Gastroesophageal sphincter (tissue), 4 donors: ENCODE measurements around the gene PRUNE1. TPM values are rescaled to one million over a fixed set of nuclear protein-coding genes. Genes with fewer than 3 reads are reported as not detected.

Source experiments
- ATAC-seq: fragments of 150-250 bp; one replicate; pipeline ENCODE4 v1.9.1; 2016; ENCODE audit warnings: mild to moderate bottlenecking, moderate library complexity
- H3K27ac ChIP-seq, 4 donors: fragments of 200-600 bp; sonication (generic) in 3 of 4; 1 replicate in 3 of 4; 2 replicates in 1 of 4; pipeline ENCODE4 v1.5.1; 2016 to 2019
- H3K27me3 ChIP-seq: fragments of 200-600 bp; sonication (generic); one replicate; pipeline ENCODE4 v1.5.1; 2019
- H3K36me3 ChIP-seq, 2 donors: fragments of 200-600 bp; sonication (generic); one replicate each; pipeline ENCODE4 v1.5.1; 2019; ENCODE audit warnings: control low read depth in 1 of 2
- H3K4me1 ChIP-seq, 3 donors: fragments of 200-600 bp; sonication (generic); 1 replicate in 2 of 3; 2 replicates in 1 of 3; pipeline ENCODE4 v1.5.1; 2016 to 2019; ENCODE audit warnings: control low read depth in 2 of 3
- H3K4me3 ChIP-seq, 2 donors: fragments of 200-600 bp; sonication (generic); one replicate each; pipeline ENCODE4 v1.5.1; 2019; ENCODE audit warnings: mild to moderate bottlenecking in 1 of 2, moderate library complexity in 1 of 2
- H3K9me3 ChIP-seq, 3 donors: fragments of 200-600 bp; sonication (generic); one replicate each; pipeline ENCODE4 v1.5.1; 2017 to 2019; ENCODE audit warnings: control low read depth in 2 of 3
- EP300 ChIP-seq: sonication (generic); formaldehyde crosslinking; IDR thresholded peaks from one replicate; pipeline ENCODE4 v1.6.1; 2017; ENCODE audit warnings: antibody characterized with exemption, mild to moderate bottlenecking
- POLR2A ChIP-seq, 2 donors: fragments of 450-650 bp; IDR thresholded peaks; one replicate each; pipeline ENCODE4 v1.6.1; 2017; ENCODE audit warnings: antibody characterized with exemption in 2 of 2, mild to moderate bottlenecking in 2 of 2, moderate library complexity in 1 of 2
- POLR2AphosphoS5 ChIP-seq: sonication (generic); formaldehyde crosslinking; IDR thresholded peaks from one replicate; pipeline ENCODE4 v1.6.1; 2017; ENCODE audit warnings: antibody characterized with exemption
- WGBS, 2 donors: methylation state at CpG; one replicate each; pipeline ENCODE4 v1.1.5; 2018; ENCODE audit warnings: low coverage in 1 of 2; 5-methylcytosine and 5-hydroxymethylcytosine counted together
- total RNA-seq, 4 donors: library from RNA; depleted of rRNA; stranded (reverse); fragments of >200 nt; gene quantifications; one replicate each; pipeline ENCODE4 v1.1.0, GENCODE V29; 2016
- TF ChIP-seq, protein P1 (sequence below), 4 experiments: fragments of 200-600 bp in 2 of 4; fragments of 450-650 bp in 2 of 4; sonication (generic) in 1 of 4; IDR thresholded peaks; one replicate each; pipeline ENCODE4 v1.5.1; 2017 to 2019; ENCODE audit warnings: antibody characterized with exemption in 4 of 4, mild to moderate bottlenecking in 2 of 4, moderate library complexity in 2 of 4

Gene PRUNE1
- total RNA-seq, 4 donors from 2014 or later: 24.2 to 28.9 (median 26.7) TPM

DNA sequence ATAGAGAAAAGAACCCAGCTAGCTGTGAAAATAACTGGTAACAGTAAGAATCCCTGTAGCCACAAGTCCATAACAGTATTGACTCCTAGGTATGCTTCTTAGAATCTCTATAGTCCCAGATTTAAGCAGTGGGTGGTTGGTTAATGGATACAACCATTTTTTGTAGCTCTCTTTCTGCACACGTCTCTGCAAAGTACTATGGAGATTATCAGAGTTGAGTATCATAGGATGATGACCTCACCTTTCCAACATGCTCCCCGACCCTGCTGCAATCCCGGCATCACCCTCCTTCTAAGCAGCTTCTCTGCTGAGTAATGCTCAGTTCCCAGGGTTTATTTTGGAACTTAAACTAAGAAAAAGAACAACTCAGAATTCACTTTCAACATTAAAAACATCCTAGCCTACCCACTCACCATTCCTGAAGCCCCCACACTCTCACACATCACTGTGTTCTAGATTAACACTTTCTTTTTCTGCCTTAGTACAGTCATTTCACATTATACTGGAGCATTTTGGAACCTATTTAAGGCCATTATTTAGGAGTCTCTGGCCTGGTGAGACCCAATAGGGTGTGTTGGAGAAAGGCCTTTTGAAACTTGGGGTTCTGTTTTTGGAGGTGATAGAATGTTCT lies 54.6 kb downstream of the PRUNE1 start:
- 57 to 58% methylated on average over 2 to 3 of the region's 3 CpGs for WGBS, 2 donors
- no peak for ATAC-seq
- Histone ChIP-seq H3K9me3 (no peaks in the 10 kb centered on the region), H3K27ac (no peak overlapping the region), H3K4me3 (no peak overlapping the region), H3K36me3 (no peaks in the 10 kb centered on the region), H3K4me1 (peaks cover 0 to 24% (median 4%) of the 10 kb centered on the region in 3 donors), H3K27me3 (no peaks in the 10 kb centered on the region)
- no peak for TF ChIP-seq EP300
- no peak for TF ChIP-seq POLR2AphosphoS5
- TF ChIP-seq, protein P1, sequence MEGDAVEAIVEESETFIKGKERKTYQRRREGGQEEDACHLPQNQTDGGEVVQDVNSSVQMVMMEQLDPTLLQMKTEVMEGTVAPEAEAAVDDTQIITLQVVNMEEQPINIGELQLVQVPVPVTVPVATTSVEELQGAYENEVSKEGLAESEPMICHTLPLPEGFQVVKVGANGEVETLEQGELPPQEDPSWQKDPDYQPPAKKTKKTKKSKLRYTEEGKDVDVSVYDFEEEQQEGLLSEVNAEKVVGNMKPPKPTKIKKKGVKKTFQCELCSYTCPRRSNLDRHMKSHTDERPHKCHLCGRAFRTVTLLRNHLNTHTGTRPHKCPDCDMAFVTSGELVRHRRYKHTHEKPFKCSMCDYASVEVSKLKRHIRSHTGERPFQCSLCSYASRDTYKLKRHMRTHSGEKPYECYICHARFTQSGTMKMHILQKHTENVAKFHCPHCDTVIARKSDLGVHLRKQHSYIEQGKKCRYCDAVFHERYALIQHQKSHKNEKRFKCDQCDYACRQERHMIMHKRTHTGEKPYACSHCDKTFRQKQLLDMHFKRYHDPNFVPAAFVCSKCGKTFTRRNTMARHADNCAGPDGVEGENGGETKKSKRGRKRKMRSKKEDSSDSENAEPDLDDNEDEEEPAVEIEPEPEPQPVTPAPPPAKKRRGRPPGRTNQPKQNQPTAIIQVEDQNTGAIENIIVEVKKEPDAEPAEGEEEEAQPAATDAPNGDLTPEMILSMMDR (IDR thresholded peaks at IDR 0.05): no peak
- no peak for TF ChIP-seq POLR2A (IDR thresholded peaks at IDR 0.05)

DNA sequence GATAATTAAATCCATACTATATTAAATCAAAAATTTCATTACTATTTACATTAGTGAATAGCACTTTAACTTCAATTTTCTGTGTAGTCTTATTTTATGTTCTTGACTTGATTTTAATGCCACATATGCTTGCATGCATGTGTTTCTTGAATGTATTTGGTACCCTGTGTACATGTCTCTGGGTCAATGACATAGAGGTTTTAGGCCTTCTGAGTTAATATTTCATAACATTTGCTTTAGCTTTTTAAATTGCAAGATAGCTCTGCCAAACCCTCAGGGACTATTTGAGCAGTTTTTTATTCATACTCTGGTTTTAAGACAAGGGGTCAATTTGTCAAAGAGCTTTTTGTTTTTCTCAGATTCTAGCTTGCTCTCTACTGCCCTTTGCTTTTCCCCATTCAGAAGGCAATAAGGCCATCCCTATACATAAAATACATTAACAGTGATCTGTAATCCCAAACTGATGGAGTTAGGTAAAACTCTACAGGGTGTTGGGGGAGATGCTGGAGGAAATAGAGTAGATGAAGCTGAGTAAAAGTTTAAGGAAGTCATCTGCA lies 56.9 kb downstream of the PRUNE1 start:
- no peak overlapping the region for H3K4me3 ChIP-seq
- no peak overlapping the region for H3K27ac ChIP-seq
- no peaks in the 10 kb centered on the region for H3K27me3 ChIP-seq
- no peaks in the 10 kb centered on the region for H3K36me3 ChIP-seq
- TF ChIP-seq POLR2AphosphoS5 (no peak), POLR2A (IDR thresholded peaks at IDR 0.05) (no peak), EP300 (no peak)
- TF ChIP-seq, protein P1 (IDR thresholded peaks at IDR 0.05): no peak
- H3K9me3 ChIP-seq: no peaks in the 10 kb centered on the region
- H3K4me1 ChIP-seq: peaks cover 0 to 17% (median 0%) of the 10 kb centered on the region in 3 donors
- ATAC-seq: no peak

GRCh38 chr1:151067185-151067584 lies 58.9 kb downstream of the PRUNE1 start:
- H3K36me3 ChIP-seq: no peaks in the 10 kb centered on the region
- no peaks in the 10 kb centered on the region for H3K27me3 ChIP-seq
- no peaks in the 10 kb centered on the region for H3K9me3 ChIP-seq
- H3K4me1 ChIP-seq: peaks cover 0 to 19% (median 0%) of the 10 kb centered on the region in 3 donors
- WGBS, 2 donors: 87 to 94% methylated on average over 3 to 4 of the region's 4 CpGs
- H3K4me3 ChIP-seq: no peak overlapping the region
- no peak overlapping the region for H3K27ac ChIP-seq
- no peak for ATAC-seq
- TF ChIP-seq EP300 (no peak), POLR2A (IDR thresholded peaks at IDR 0.05) (no peak), POLR2AphosphoS5 (no peak)
- TF ChIP-seq, protein P1 (IDR thresholded peaks at IDR 0.05): no peak

DNA sequence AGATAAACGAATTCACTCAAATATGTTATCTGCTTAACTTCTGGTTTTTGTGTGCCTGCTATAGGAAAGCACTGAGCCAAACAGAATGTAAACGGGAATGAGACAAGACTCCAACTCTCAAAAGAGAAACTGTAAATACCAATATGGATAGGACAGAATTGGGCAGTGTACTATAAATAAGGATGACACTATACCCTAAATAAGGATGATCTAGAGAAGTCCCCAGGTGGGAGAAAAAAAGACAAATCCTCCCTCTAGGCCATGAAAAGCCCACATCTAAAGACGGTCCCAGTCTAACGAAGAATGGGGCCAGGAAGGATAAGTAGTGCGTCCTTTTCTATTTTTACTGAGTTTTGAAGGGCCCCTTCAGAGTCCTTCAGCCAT lies 60.8 kb downstream of the PRUNE1 start:
- Histone ChIP-seq H3K4me1 (peaks cover 0 to 25% (median 0%) of the 10 kb centered on the region in 3 donors), H3K36me3 (peaks cover 0 to 11% of the 10 kb centered on the region in 2 donors), H3K27me3 (no peaks in the 10 kb centered on the region), H3K27ac (peak overlapping the region in 3 of 4 donors; percentile 96 to 100 (median 99)), H3K9me3 (no peaks in the 10 kb centered on the region), H3K4me3 (no peak overlapping the region)
- WGBS, 2 donors: 78 to 100% methylated on average over 3 to 5 of the region's 5 CpGs
- no peak for ATAC-seq
- TF ChIP-seq, protein P1 (IDR thresholded peaks at IDR 0.05): no peak
- TF ChIP-seq POLR2A (IDR thresholded peaks at IDR 0.05) (no peak), POLR2AphosphoS5 (no peak), EP300 (no peak)
